Neutrophil (primary cell): ENCODE results near the gene SDE2.

Experiments used
- H3K27ac ChIP-seq: fragments of 200-600 bp; sonication (generic); 2 replicates; pipeline ENCODE4 v1.5.1; 2016; ENCODE audit warnings: mild to moderate bottlenecking, moderate library complexity
- H3K27me3 ChIP-seq: fragments of 200-600 bp; sonication (generic); 2 replicates; pipeline ENCODE4 v1.6.0; 2016; ENCODE audit warnings: mild to moderate bottlenecking
- H3K36me3 ChIP-seq: fragments of 200-600 bp; sonication (generic); 2 replicates; pipeline ENCODE4 v1.5.1; 2017
- H3K4me1 ChIP-seq, 2 experiments: fragments of 200-600 bp in 1 of 2; sonication (generic) in 1 of 2; 1 replicate in 1 of 2; 2 replicates in 1 of 2; pipeline versions ENCODE4 v1.5.1 to v1.6.1; 2013 to 2016; ENCODE audit warnings: low read depth in 1 of 2, low read length in 1 of 2, mild to moderate bottlenecking in 1 of 2, moderate library complexity in 1 of 2; ENCODE audit not compliant: control insufficient read depth in 1 of 2, insufficient read depth in 1 of 2
- H3K4me3 ChIP-seq, 2 experiments: fragments of 200-600 bp in 1 of 2; sonication (generic) in 1 of 2; 1 replicate in 1 of 2; 2 replicates in 1 of 2; pipeline ENCODE4 v1.5.1; 2013 to 2016; ENCODE audit warnings: low read depth in 1 of 2, low read length in 1 of 2, mild to moderate bottlenecking in 1 of 2, moderate library complexity in 1 of 2
- H3K9me3 ChIP-seq: fragments of 200-600 bp; sonication (generic); 2 replicates; pipeline ENCODE4 v1.5.1; 2016
- CTCF ChIP-seq: fragments of 200-600 bp; sonication (generic); IDR thresholded peaks from 2 replicates; pipeline ENCODE4 v1.5.1; 2016; ENCODE audit warnings: antibody characterized with exemption

SDE2 gene

GRCh38 chr1:225961659-225962439 is 37.3 kb downstream of the SDE2 start:
- TF ChIP-seq CTCF = no peak
- Histone ChIP-seq H3K9me3 (no peaks in the 10 kb centered on the region), H3K4me3 (no peak overlapping the region), H3K27me3 (peaks cover 8% of the 10 kb centered on the region), H3K36me3 (no peaks in the 10 kb centered on the region), H3K27ac (no peak overlapping the region), H3K4me1 (peaks cover 0 to 4% of the 10 kb centered on the region in 2 experiments)

- Histone ChIP-seq H3K4me3 (no peak overlapping the region), H3K9me3 (no peaks in the 10 kb centered on the region), H3K4me1 (peaks cover 0 to 4% of the 10 kb centered on the region in 2 experiments), H3K27ac (no peak overlapping the region), H3K27me3 (peaks cover 8% of the 10 kb centered on the region), H3K36me3 (no peaks in the 10 kb centered on the region)
- no peak for TF ChIP-seq CTCF
Measured at GRCh38 chr1:225958041-225958440, 41.1 kb downstream of the SDE2 start.

GRCh38 chr1:225954753-225955152 is 44.4 kb downstream of the SDE2 start:
- Histone ChIP-seq H3K9me3 (no peaks in the 10 kb centered on the region), H3K4me3 (no peak overlapping the region), H3K36me3 (no peaks in the 10 kb centered on the region), H3K27ac (no peak overlapping the region), H3K27me3 (no peaks in the 10 kb centered on the region), H3K4me1 (peaks cover 11 to 12% of the 10 kb centered on the region in 2 experiments)
- TF ChIP-seq CTCF = no peak

GRCh38 chr1:225953315-225953714 is 45.8 kb downstream of the SDE2 start:
- peaks cover 11 to 12% of the 10 kb centered on the region in 2 experiments for H3K4me1 ChIP-seq
- no peak overlapping the region for H3K27ac ChIP-seq
- no peaks in the 10 kb centered on the region for H3K27me3 ChIP-seq
- TF ChIP-seq CTCF = no peak
- no peaks in the 10 kb centered on the region for H3K36me3 ChIP-seq
- H3K4me3 ChIP-seq = no peak overlapping the region
- no peaks in the 10 kb centered on the region for H3K9me3 ChIP-seq

GRCh38 chr1:225950905-225951497 is 48.1 kb downstream of the SDE2 start:
- peaks cover 11 to 12% of the 10 kb centered on the region in 2 experiments for H3K4me1 ChIP-seq
- H3K4me3 ChIP-seq = no peak overlapping the region
- TF ChIP-seq CTCF = no peak
- no peak overlapping the region for H3K27ac ChIP-seq
- H3K36me3 ChIP-seq = no peaks in the 10 kb centered on the region
- H3K9me3 ChIP-seq = no peaks in the 10 kb centered on the region
- H3K27me3 ChIP-seq = no peaks in the 10 kb centered on the region
